Testis (tissue), 3 donors: Measurements from ENCODE around the gene GRID2. TPM values are rescaled to one million over a fixed set of nuclear protein-coding genes. Genes with fewer than 3 reads are reported as not detected.

ENCODE experiments used
- DNase-seq: peaks from one replicate; pipeline ENCODE4 v3.0.0-alpha.2; 2019
- H3K27ac ChIP-seq, 2 donors: fragments of 200-600 bp; sonication (generic); one replicate each; pipeline ENCODE4 v1.5.1; 2019
- H3K27me3 ChIP-seq: fragments of 200-600 bp; sonication (generic); one replicate; pipeline ENCODE4 v1.5.1; 2019
- H3K36me3 ChIP-seq: fragments of 200-600 bp; sonication (generic); one replicate; pipeline ENCODE4 v1.5.1; 2017; ENCODE audit warnings: low read depth; ENCODE audit errors: missing control alignments
- H3K4me1 ChIP-seq: fragments of 200-600 bp; sonication (generic); one replicate; pipeline ENCODE4 v1.5.1; 2019
- H3K4me3 ChIP-seq, 2 donors: fragments of 200-600 bp; sonication (generic); one replicate each; pipeline ENCODE4 v1.5.1; 2017 to 2019
- H3K9me3 ChIP-seq: fragments of 200-600 bp; sonication (generic); one replicate; pipeline ENCODE4 v1.5.1; 2017
- CTCF ChIP-seq, 3 experiments: fragments of 450-650 bp in 2 of 3; fragments of 200-600 bp in 1 of 3; sonication (generic) in 1 of 3; IDR thresholded peaks; one replicate each; pipeline ENCODE4 v1.5.1; 2016 to 2019; ENCODE audit warnings: antibody characterized with exemption in 3 of 3, mild to moderate bottlenecking in 2 of 3, moderate library complexity in 1 of 3
- POLR2A ChIP-seq: fragments of 450-650 bp; IDR thresholded peaks from one replicate; pipeline ENCODE4 v1.6.1; 2017; ENCODE audit warnings: antibody characterized with exemption, mild to moderate bottlenecking, moderate library complexity
- WGBS, 2 donors: methylation state at CpG; one replicate each; pipeline ENCODE4 v1.1.5; 2018; 5-methylcytosine and 5-hydroxymethylcytosine counted together
- intact Hi-C: fragments of 100-400 bp; cut with DNase I; formaldehyde crosslinking; loops from one replicate; pipeline ENCODE4 v1.15.1; 2023; ENCODE audit warnings: low total_unique reads
- polyA plus RNA-seq: library from polyadenylated mRNA; stranded (reverse); fragments of 350-450 nt; fragmentation: Illumina TruSeq; extraction: RNeasy Lipid Tissue Mini Kit (QIAGEN cat#74804); gene quantifications from one replicate; pipeline ENCODE4 v1.2.3, GENCODE V29; 2014; ENCODE audit warnings: low read depth, low replicate concordance; ENCODE audit not compliant: insufficient read depth
- total RNA-seq, 2 donors: library from RNA; depleted of rRNA; stranded (reverse); fragments of >200 nt; gene quantifications; one replicate each; pipeline ENCODE4 v1.2.3, GENCODE V29; 2016

GRID2 gene
- total and polyA plus RNA-seq, 3 donors from 2014 or later, result 27.1 to 34.6 (median 32.7) TPM

GRCh38 chr4:93092765-93093164 is 789.0 kb downstream of the GRID2 start:
- H3K36me3 ChIP-seq, result no peaks in the 10 kb centered on the region
- intact Hi-C loops, result no loop called here
- no peak for TF ChIP-seq POLR2A
- no peak for TF ChIP-seq CTCF (IDR thresholded peaks at IDR 0.05)
- no peaks in the 10 kb centered on the region for H3K9me3 ChIP-seq
- DNase-seq, result no peak
- no peak overlapping the region for H3K27ac ChIP-seq
- WGBS, 2 donors, result 83 to 89% methylated on average over 2 of the region's 2 CpGs
- no peaks in the 10 kb centered on the region for H3K4me1 ChIP-seq
- no peaks in the 10 kb centered on the region for H3K27me3 ChIP-seq
- no peak overlapping the region for H3K4me3 ChIP-seq

- TF ChIP-seq CTCF (IDR thresholded peaks at IDR 0.05), result no peak
- TF ChIP-seq POLR2A, result no peak
- Histone ChIP-seq H3K4me3 (no peak overlapping the region), H3K27me3 (no peaks in the 10 kb centered on the region), H3K27ac (no peak overlapping the region), H3K9me3 (no peaks in the 10 kb centered on the region), H3K4me1 (no peaks in the 10 kb centered on the region), H3K36me3 (no peaks in the 10 kb centered on the region)
- DNase-seq, result no peak
- 75 to 79% methylated on average over 7 of the region's 7 CpGs for WGBS, 2 donors
- intact Hi-C loops, result no loop called here
These were observed 799.3 kb downstream of the GRID2 start for GRCh38 chr4:93103042-93103441.

- intact Hi-C loops, result no loop called here
- Histone ChIP-seq H3K27ac (no peak overlapping the region), H3K36me3 (no peaks in the 10 kb centered on the region), H3K4me1 (no peaks in the 10 kb centered on the region), H3K9me3 (no peaks in the 10 kb centered on the region), H3K4me3 (no peak overlapping the region), H3K27me3 (no peaks in the 10 kb centered on the region)
- no peak for DNase-seq
- no peak for TF ChIP-seq CTCF (IDR thresholded peaks at IDR 0.05)
- no peak for TF ChIP-seq POLR2A
- 63 to 66% methylated on average over 1 of the region's 1 CpG for WGBS, 2 donors
These were observed 812.9 kb downstream of the GRID2 start for GRCh38 chr4:93116624-93117023.

GRCh38 chr4:93127489-93127888 is 823.7 kb downstream of the GRID2 start:
- no peak for TF ChIP-seq POLR2A
- no peak for TF ChIP-seq CTCF (IDR thresholded peaks at IDR 0.05)
- no peak overlapping the region for H3K27ac ChIP-seq
- no peaks in the 10 kb centered on the region for H3K9me3 ChIP-seq
- H3K36me3 ChIP-seq, result no peaks in the 10 kb centered on the region
- no peaks in the 10 kb centered on the region for H3K27me3 ChIP-seq
- intact Hi-C loops, result no loop called here
- H3K4me1 ChIP-seq, result no peaks in the 10 kb centered on the region
- WGBS, 2 donors, result 81 to 89% methylated on average over 2 of the region's 2 CpGs
- DNase-seq, result no peak
- H3K4me3 ChIP-seq, result no peak overlapping the region

GRCh38 chr4:93132631-93133030 is 828.9 kb downstream of the GRID2 start:
- H3K9me3 ChIP-seq, result no peaks in the 10 kb centered on the region
- 70 to 82% methylated on average over 6 of the region's 6 CpGs for WGBS, 2 donors

More at GRCh38 chr4:93132631-93133030, 828.9 kb downstream of the GRID2 start:
- TF ChIP-seq CTCF (IDR thresholded peaks at IDR 0.05) (no peak), POLR2A (no peak)
- Histone ChIP-seq H3K36me3 (no peaks in the 10 kb centered on the region), H3K4me3 (no peak overlapping the region), H3K27me3 (no peaks in the 10 kb centered on the region), H3K4me1 (no peaks in the 10 kb centered on the region), H3K27ac (no peak overlapping the region)
- no peak for DNase-seq
- intact Hi-C loops, result no loop called here
